Superior temporal gyrus (tissue), 1 donor: Measurements from ENCODE around the gene JMJD6.
"Not testable (repeated sequence)": the region's sequence is repeated elsewhere in the genome, so short reads cannot be mapped to it uniquely, and the experiment has no call there.

Experiments
- DNase-seq: peaks from one replicate; pipeline ENCODE4 v3.0.0-alpha.2; 2016; ENCODE audit errors: extremely low spot score

The JMJD6 gene

GRCh38 chr17:76736349-76737081 is 10.1 kb upstream of the JMJD6 start:
- DNase-seq: peak; percentile 57

GRCh38 chr17:76735586-76736348 is 9.4 kb upstream of the JMJD6 start:
- DNase-seq: peak; percentile 60

- DNase-seq: peak; percentile 20
Observed at GRCh38 chr17:76735006-76735405, 8.6 kb upstream of the JMJD6 start.

- DNase-seq: no peak
Observed at GRCh38 chr17:76734080-76734840, 7.9 kb upstream of the JMJD6 start.

GRCh38 chr17:76733618-76733957 is 7.2 kb upstream of the JMJD6 start:
- no peak for DNase-seq

GRCh38 chr17:76732734-76733617 is 6.6 kb upstream of the JMJD6 start:
- DNase-seq: peak; percentile 27

- not testable (repeated sequence) for DNase-seq
Observed at GRCh38 chr17:76731800-76732733, 5.7 kb upstream of the JMJD6 start.

GRCh38 chr17:76727745-76728456 is 1.5 kb upstream of the JMJD6 start:
- no peak for DNase-seq

- DNase-seq: peak; percentile 93
Observed at GRCh38 chr17:76726776-76727718, 641 bp upstream of the JMJD6 start, which contains the start of gene METTL23. METTL23 (plus strand) TSS chr17:76726839; CDS start chr17:76729711, 2,872 bp downstream.

GRCh38 chr17:76725580-76726230 is 701 bp downstream of the JMJD6 start:
- no peak for DNase-seq

GRCh38 chr17:76723812-76724211 is 2.6 kb downstream of the JMJD6 start:
- no peak for DNase-seq

GRCh38 chr17:76722977-76723376 is 3.4 kb downstream of the JMJD6 start:
- DNase-seq: not testable (repeated sequence)

GRCh38 chr17:76722279-76722678 is 4.1 kb downstream of the JMJD6 start:
- no peak for DNase-seq

GRCh38 chr17:76721463-76721862 is 4.9 kb downstream of the JMJD6 start:
- no peak for DNase-seq

GRCh38 chr17:76720941-76721340 is 5.5 kb downstream of the JMJD6 start:
- DNase-seq: no peak

- no peak for DNase-seq
Observed at GRCh38 chr17:76720211-76720610, 6.2 kb downstream of the JMJD6 start.

- DNase-seq: no peak
Observed at GRCh38 chr17:76718516-76718915, 7.9 kb downstream of the JMJD6 start.

GRCh38 chr17:76716839-76717215 is 9.6 kb downstream of the JMJD6 start:
- no peak for DNase-seq
